ENCODE measurements around the gene EPS8L2.

- TF ChIP-seq, protein P1, sequence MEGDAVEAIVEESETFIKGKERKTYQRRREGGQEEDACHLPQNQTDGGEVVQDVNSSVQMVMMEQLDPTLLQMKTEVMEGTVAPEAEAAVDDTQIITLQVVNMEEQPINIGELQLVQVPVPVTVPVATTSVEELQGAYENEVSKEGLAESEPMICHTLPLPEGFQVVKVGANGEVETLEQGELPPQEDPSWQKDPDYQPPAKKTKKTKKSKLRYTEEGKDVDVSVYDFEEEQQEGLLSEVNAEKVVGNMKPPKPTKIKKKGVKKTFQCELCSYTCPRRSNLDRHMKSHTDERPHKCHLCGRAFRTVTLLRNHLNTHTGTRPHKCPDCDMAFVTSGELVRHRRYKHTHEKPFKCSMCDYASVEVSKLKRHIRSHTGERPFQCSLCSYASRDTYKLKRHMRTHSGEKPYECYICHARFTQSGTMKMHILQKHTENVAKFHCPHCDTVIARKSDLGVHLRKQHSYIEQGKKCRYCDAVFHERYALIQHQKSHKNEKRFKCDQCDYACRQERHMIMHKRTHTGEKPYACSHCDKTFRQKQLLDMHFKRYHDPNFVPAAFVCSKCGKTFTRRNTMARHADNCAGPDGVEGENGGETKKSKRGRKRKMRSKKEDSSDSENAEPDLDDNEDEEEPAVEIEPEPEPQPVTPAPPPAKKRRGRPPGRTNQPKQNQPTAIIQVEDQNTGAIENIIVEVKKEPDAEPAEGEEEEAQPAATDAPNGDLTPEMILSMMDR (IDR thresholded peaks at IDR 0.05), result no peak
- TF ChIP-seq POLR2A (IDR thresholded peaks at IDR 0.05), result no peak
- no peak for TF ChIP-seq POLR2AphosphoS5 (IDR thresholded peaks at IDR 0.05)
- no peak for TF ChIP-seq EP300 (IDR thresholded peaks at IDR 0.05)
Measured at GRCh38 chr11:703506-703905, 2.5 kb upstream of the EPS8L2 start.

Measured in suprapubic skin (tissue), 4 donors.